ENCODE results near the gene PKIG. TPM values are rescaled to one million over a fixed set of nuclear protein-coding genes. Genes with fewer than 3 reads are reported as not detected.

PKIG gene
- total RNA-seq, 1 experiment from 2014 or later, result 20.1 TPM

GRCh38 chr20:44543358-44543757, 39.0 kb upstream of the PKIG start:
- no peak for ATAC-seq
- Histone ChIP-seq H4K20me1 (ENCODE audit: insufficient read depth) (no peaks in the 10 kb centered on the region), H3K9me3 (ENCODE audit: control insufficient read depth in 1 of 2, insufficient read depth in 1 of 2, low read depth in 1 of 2, low read length in 2 of 2) (no peaks in the 10 kb centered on the region), H3K79me2 (ENCODE audit: insufficient read depth, low read length) (no peaks in the 10 kb centered on the region; the same call in 1 of the 2 replicates), H3K27ac (ENCODE audit: low read depth, low read length) (no peak overlapping the region), H3K4me2 (ENCODE audit: low read length) (no peak overlapping the region), H3K36me3 (ENCODE audit: control insufficient read depth in 1 of 2, insufficient read depth in 2 of 2, low read length in 2 of 2) (no peaks in the 10 kb centered on the region), H3K9me2 (ENCODE audit: insufficient read depth) (no peaks in the 10 kb centered on the region), H3K27me3 (ENCODE audit: insufficient read depth, low read length) (no peaks in the 10 kb centered on the region), H3K9ac (ENCODE audit: low read length) (no peak overlapping the region), H2AFZ (ENCODE audit: low read depth, low read length, poor library complexity, severe bottlenecking) (no peak overlapping the region), H3K4me3 (replicated peaks in 1 of 2; ENCODE audit: low read depth in 1 of 2, low read length in 2 of 2) (no peak overlapping the region), H3K4me1 (ENCODE audit: control insufficient read depth in 1 of 2, insufficient read depth in 2 of 2, low read length in 2 of 2) (peaks cover 5 to 10% of the 10 kb centered on the region in 2 experiments; a peak in 3 of 4 replicates)
- TF ChIP-seq ZBTB33 (IDR thresholded peaks at IDR 0.05; ENCODE audit: extremely low read depth, insufficient replicate concordance, low read length), result no peak
- TF ChIP-seq ATF3 (IDR thresholded peaks at IDR 0.05), result no peak
- TF ChIP-seq RAD21 (IDR thresholded peaks at IDR 0.05; ENCODE audit: low read depth), result no peak
- TF ChIP-seq TCF7L2 (IDR thresholded peaks at IDR 0.05; ENCODE audit: borderline replicate concordance, extremely low read depth, insufficient read depth, insufficient read length), result no peak
- TF ChIP-seq POLR2AphosphoS5 (IDR thresholded peaks at IDR 0.05; ENCODE audit: low read depth, low read length), result no peak
- TF ChIP-seq POLR2A (IDR thresholded peaks at IDR 0.05; ENCODE audit: borderline replicate concordance, extremely low read depth, insufficient read depth, insufficient read length), result no peak
- no peak for TF ChIP-seq REST (IDR thresholded peaks at IDR 0.05; ENCODE audit: low read depth)
- POLR2A ChIA-PET, result no interaction called here
- BruUV-seq (replicated peaks), result no TSS peak
- CTCF ChIA-PET, result no interaction called here
- intact Hi-C loops (cut with micrococcal nuclease), result no loop called here
- RAD21 ChIA-PET (ENCODE audit: low non-redundant PET in 1 of 2, low total read pairs in 2 of 2, uncharacterized antibody in 2 of 2, unreplicated experiment in 2 of 2), result no interaction called here
- DNase-seq (ENCODE audit: low read depth, low spot score), result no peak
